Endometrial microvascular endothelial cells (primary cell): ENCODE data around the gene ADCYAP1R1. TPM values are rescaled to one million over a fixed set of nuclear protein-coding genes. Genes with fewer than 3 reads are reported as not detected.

Experiments
- in situ Hi-C: cut with HindIII; loops from 2 replicates; pipeline ENCODE4 v1.10.0; 2017; ENCODE audit warnings: low sequenced_read_pairs, low pct_unique_long_range_greater_than_20kb; ENCODE audit errors: inconsistent ontology term
- total RNA-seq: library from RNA; depleted of rRNA; stranded (reverse); fragments of >200 nt; gene quantifications from one replicate; pipeline ENCODE4 v1.2.3, GENCODE V29; 2015; ENCODE audit errors: inconsistent ontology term

The ADCYAP1R1 gene
- total RNA-seq, 1 donor from 2014 or later = not detected

DNA sequence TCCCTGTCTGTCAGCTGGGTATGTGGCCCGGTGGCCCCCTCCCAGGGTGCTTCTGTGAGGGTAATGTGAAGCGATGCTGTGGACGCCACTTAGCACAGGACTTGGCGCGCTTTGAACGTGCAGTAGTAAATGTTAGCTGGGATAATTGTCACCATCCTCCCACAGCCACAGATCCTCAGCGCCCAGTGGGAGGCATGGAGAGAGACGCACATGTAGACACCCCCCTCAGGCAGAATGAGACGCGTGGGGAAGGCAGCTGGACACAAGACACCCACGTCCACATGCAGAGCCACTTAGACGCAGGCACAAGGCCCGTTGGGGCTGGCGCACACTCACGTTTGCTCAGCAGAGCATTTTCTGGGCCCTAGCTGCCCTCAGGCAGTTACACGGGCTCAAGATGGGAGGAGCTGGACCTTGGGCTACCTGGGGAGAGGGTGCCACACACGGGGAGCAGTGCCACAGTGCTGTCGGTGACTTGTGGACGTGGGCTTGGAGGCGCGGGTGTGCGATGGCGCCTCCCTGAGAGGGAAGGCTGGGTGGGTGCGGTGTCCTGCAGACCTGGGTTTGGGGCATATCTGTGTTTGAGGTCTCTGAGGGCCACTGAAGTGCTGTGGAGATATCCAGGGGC, 26.4 kb downstream of the ADCYAP1R1 start:
- in situ Hi-C loops = no loop called here

DNA sequence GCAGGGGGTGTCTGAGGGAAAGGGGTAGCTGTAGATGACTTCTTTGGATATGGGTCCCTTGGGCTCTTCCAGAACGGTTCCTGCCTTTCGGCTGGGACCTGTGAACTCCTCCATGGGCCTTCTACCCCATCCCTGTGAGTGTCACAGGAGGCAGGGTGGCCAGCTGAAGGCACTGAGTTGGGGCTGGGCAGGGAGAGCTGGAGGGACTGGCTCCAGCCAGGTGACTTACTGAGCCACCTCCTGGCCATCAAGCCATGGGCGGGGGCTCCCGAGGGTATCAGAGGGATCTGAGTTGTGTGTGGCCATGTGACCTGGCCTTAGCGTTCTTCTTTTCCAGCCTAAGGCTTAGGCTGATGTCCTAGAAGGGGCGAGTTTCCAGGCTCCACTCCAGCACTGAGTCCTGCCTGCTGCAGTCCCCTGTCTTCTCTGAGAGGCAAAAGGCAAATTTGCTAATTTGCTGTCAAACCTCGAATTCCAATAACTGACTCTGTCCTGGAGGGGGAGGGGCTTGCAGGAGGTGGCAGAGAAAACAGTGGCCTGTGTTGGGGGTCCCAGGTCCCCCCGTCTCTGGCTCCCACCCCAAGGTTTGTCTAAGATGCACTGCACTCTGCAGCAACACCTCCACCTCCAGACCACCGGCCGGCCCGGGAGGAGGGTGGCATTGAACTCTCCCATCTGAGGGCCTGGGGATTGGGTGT, 27.2 kb downstream of the ADCYAP1R1 start:
- in situ Hi-C loops = no loop called here

DNA sequence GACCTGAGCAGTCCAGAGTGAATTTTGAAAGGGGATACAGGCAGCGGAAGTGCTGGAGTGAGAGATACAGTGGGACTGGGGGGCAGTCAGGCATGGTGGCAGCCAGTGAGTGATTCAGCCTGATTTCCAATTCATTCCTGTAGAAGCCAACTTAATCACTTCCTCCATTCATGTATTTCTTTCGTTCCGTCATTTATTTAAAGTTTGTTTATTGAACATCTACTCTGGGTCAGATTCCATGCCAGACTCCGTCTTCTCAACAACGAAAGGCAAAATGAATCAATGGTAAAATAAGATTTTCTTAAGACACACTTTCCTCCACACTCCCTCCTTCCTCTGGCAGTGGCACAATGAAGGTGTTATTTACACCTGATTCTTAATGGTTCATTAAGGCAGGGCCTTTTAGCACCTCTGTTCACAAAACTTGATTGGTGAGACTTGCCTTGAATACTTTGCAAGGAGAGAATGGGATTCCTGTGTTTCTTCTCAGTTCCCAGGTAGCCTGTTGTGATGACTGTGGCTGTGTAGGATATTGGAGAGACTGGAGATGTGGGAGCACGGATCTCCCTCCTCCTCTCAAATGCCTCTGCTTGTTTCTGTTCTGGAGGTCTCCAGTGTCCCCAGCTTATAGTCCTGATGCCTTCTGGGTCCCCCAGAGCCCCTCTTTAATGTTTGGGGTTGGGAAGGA, 27.9 kb downstream of the ADCYAP1R1 start:
- in situ Hi-C loops = no loop called here

DNA sequence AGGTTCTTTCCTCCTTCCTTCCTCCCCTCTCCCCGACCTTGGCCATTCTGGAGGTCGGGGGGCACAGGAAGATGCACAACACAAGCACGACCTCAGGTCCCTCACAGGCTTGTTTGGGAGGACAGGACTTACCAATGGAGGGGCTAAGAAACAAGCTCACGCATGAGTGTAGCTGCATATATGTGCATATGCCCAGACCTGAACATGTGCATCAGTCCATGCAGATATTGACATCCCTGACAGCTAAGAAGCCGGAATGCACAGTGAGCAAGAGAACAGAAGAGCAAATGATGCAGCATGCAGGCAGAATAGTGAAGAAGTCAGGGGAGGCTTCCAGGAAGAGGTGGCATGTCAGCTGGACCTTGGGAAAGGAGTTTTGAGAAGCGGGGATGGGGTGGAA, 28.7 kb downstream of the ADCYAP1R1 start:
- in situ Hi-C loops = no loop called here

DNA sequence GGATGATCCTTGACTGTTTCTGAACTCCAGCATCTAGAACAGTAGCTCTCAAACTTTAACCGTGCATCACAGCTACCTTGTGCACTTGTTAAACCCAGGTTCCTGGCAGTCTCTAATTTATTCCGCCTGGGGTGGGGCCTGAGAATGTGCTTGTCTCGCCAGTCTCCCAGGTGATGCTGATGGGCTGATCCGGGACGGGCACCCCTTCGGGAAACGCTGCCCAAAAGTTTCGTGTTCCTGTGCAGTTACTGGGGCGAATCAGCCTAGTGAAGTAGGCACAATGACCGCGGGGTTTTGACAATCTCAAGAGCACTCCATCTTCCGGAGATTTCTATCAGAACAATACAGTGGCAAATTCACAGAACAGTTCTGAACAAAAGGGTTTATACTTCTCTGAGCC, 29.9 kb downstream of the ADCYAP1R1 start:
- in situ Hi-C loops = no loop called here

DNA sequence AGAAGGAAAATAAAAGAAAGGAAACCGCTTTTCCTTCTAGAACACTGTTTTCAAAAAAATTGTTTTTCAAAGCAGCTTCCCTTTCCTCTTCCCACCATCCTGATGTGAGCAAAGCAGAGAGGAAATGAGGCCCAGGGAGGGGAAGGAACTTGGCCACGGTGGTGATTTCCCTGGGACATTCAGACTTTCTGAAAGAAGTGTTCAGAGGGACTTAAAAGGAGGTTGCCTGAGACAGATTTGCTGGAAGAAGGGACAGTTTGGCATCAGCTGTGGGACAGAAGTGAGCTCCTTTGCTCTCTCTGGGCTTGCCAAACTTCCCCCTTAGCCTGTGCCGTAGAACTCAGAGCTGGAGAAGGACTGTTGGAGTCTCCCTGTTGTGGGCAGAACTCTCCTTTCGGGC, 30.3 kb downstream of the ADCYAP1R1 start:
- in situ Hi-C loops = no loop called here

DNA sequence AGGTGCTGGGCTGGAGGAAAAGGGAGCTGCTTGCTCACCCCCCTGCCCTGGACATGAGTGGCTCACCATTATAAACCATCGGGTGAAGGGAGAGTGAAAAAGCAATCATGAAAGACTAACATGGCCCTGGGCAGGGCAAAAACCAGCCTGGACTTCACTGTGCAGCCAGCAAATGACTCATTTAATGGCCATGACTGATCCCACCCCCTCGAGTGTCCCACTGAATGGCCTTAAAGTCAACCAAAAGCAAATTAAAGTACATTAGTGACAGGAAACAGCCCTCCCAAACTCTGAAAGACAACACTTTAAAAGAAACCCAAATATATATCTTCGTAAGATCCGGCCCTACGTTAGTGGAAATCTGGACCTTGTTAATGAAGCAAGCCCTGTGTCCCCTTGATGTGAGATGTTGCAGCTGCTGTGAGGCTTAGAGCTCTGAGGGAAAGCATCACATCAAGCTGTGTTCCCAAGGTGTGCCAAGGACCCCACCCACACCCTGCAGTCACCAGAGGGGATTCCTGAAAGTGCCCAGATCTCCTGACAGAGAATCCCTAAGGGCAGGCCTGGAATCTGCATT, 31.2 kb downstream of the ADCYAP1R1 start:
- in situ Hi-C loops = no loop called here

DNA sequence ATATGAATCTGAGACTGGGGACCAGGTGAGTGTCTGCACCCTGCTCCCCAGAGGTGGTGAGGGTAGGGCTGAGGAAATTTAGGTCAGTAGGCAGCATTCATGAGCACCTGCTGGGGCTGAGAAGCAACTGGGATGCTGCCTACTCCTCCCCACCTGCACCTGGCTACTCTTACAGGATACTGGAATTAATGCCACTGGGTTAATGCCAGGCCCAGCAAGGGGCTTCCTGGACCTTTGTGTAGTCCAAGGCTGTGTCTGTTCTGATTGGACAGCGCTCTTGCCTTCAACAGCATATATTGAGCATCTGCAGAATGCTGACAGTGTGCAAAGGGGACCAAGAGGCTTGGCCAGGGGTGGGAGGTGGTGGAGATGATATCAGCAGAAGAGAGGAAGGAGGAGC, 32.1 kb downstream of the ADCYAP1R1 start:
- in situ Hi-C loops = no loop called here

DNA sequence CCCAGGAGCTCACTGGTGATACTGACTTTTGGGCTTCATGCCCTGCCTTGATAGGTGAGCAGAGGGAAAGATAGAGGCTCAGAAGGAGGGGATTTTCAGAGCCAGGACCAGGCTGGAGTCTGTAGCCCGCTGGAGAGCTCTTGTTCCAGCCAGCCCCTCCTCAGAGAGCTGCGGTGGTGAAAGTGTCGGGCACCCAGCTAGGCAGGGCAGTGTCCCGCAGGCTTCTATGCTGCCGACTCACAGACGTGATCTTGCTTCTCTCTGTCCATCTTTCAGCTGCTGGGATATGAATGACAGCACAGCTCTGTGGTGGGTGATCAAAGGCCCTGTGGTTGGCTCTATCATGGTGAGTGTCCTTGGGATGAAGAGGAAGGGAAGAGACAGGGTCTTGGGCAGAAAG, 35.2 kb downstream of the ADCYAP1R1 start:
- in situ Hi-C loops = no loop called here

DNA sequence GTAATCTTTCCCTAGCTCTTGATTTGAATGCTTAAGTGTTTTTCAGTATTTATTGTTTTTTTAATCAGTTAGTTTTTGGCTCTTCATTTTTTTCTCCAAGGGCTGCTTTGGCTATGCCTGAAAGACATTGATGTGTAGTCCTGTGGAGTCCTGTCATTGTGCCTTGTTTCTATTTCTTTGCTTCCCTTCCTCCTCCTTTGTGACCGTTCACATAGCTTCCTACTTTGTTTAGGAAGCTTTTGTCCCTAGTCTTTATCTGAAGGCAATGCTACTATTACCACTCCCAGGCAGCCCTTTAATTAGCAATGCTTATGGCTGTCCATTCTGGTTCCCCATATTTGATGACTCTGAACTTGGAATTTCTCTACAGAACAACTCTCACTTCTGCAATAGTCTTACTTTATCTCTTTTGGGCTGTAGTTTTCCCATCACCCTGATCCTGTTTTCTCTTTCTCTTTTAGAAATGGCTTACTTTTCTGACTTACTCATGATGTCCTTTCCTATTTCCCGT, 39.9 kb downstream of the ADCYAP1R1 start:
- in situ Hi-C loops = no loop called here

DNA sequence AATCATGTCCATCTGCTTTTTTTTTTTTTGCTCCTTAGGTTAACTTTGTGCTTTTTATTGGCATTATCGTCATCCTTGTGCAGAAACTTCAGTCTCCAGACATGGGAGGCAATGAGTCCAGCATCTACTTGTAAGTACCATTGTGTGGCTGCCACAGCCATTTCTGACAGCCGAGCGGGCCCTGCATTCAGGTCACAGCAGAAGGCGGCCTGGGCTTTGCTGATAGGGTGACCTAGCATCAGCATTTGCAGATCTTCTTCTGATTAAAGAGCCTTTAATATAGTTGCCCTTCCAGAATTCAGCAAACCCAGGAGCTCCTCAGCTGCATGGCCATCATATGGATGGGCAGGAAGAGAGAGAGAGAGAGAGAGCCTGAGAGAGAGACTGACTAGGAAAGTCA, 40.5 kb downstream of the ADCYAP1R1 start:
- in situ Hi-C loops = no loop called here

DNA sequence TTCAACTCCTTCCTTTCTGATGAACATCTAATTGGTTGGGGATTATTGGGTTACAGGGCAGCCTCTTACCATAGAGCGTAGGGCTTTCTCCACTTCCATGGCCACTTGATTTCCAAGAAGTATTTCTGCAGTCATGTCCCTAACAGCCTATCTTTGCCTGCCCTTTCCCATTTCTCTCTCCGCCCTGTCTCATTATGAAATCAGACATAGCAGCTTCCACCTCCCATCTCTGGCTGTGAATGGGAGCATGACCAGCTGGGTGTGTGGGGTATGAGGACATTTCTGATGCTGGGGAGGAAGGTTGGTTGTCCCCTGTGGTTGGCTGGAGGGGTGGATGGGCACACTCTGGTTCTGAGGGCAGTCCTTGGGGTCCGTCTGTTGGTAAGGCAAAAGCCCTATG, 41.2 kb downstream of the ADCYAP1R1 start:
- in situ Hi-C loops = no loop called here

DNA sequence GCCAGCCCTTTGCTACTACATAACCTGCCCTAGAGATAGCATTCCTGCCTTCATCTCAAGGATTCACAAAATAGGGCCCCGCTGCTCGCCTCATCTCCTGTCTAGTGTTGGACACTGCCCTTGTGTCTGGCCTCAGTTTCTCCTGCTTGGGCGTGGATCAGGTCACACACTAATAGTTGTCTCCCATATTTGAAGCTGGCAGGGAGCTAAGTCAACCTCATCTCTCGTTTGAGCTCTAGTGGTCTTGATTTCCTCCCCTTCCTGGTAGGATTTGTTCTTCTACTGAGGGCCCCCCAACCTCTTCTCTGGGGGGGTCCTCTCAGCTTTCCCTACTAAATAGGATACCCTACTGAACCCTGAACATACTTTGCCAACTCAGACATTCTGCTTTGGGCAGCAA, 42.2 kb downstream of the ADCYAP1R1 start:
- in situ Hi-C loops = no loop called here

DNA sequence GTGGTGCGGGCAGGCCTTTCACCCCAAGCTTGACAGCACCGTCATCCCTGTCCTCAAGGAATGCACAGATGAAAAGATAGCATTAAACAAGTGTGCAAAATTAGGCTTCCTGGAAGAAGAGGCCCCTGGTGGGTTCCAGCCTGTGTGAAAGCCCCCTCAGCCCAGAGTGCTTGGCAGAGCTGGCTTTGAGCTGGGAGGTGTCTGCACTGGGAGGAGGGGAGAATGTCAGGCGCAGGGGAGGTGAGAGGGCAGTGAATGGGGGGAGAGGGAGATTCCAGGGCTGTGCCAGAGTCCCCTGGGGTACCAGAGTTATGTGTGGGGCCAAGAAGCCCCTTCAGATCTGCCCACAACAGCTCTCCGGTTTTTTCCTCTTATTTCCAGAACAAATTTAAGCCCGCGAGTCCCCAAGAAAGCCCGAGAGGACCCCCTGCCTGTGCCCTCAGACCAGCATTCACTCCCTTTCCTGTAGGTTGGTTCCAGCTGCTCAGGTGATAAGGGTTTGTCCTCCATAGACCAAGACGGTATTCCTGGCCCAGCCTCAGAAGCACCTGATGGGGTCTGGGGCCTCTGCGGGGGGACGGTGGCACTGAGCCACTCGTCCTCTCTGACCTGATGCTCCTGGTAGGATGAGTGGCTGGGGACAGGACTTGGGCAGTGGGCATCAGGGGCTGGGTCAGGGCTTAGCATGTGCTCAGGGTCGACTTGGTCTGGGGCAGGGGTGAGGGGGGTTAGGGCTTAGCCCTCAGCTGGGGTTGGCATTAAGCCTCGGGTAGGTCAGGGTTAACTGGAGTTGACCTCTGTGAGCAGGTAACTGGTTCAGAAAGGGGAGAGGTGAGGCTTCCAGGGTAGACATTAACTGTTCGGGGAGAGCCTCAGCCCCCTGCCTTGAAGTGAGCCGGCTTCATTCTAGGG, 43.4 kb downstream of the ADCYAP1R1 start:
- in situ Hi-C loops = no loop called here

DNA sequence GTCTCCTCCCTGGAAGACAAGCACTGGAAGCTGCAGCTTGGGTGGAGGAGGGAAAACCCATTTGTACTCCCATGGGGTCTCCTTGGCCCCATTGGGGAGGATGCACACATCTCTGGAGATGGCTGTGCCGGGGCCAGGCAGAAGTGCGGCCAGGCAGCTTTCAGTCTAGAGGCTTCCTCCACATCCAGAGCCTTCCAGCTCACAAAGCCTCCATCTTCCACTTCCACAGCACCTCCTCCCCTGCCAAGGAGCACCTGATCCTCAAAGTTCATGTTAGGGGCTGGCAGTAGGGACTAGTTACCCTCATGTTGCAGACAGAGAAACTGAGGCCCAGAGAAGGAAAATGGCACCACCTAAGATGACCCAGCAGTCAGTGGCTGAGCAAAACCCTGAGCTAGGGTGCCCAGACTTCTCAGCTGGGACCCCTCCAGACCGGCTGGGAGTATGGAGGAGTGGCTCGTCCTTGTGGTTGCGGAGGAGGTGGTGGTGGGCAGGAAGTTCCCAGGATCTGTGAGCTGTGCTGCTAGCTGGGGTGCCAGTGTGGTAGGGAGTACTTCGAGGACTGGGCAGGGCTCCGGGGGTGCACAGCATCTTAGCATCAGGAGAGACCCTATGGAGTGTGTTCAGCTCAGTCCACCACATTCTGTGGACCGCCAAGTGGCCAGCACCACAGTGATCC, 44.2 kb downstream of the ADCYAP1R1 start:
- in situ Hi-C loops = no loop called here

DNA sequence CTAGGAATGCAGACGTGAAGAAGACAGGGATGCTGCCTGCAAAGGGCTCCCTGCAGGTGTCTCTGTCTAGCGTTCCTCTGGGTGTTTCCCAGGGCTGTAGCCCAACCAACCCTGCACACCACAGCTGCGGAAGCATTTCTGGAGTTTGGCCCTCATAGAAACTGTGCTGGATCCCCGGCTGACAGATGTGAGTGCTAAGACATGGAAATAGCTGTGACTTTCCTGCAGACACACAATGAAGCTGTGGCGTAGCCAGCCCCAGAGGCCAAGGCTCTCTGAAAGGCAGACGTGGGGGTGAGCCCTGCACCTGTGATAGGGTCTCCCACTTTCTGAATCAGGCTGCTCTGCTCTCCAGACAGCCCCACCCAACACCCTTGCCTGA, 44.8 kb downstream of the ADCYAP1R1 start:
- in situ Hi-C loops = no loop called here

DNA sequence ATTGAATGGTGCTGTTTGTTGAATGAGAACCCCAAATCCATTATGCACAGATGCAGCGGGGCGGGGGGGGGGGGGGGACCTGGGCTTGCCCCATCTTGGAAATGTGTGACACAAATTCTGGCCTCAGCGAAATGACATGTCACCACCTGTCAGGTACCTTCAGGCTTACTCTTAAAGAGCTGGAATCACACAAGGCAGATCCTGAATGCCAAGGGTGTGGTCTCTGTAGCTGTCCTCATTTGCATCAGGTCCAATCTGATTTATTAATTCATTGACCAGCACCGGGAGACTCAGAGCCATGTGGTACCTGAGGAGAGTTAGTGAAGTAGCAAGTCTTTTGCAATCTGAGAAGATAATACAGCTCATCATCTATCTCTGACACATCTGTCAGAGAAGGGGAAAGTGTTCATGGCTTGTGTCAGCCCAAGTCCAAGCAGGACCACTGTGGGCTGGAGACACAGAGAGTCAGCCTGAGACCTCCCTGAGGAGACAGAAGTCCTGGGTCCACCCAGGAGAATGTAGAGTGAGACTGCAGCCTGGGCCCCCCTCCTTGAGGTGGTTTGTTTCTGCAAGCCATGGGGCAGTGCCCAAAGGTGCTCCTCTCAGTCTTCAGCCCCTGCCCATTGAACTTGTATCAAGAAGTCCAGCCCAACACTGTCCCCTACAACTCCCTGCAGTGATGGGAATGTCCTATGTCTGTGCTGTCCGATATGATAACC, 46.7 kb downstream of the ADCYAP1R1 start:
- in situ Hi-C loops = no loop called here
